OCI-M1 (cell line): ENCODE results near the gene C5.
"Not testable (repeated sequence)": the region's sequence is repeated elsewhere in the genome, so short reads cannot be mapped to it uniquely, and the experiment has no call there.

Experiments used
- DNase-seq: peaks from one replicate; lab custom pipeline; 2025; lab: John Stamatoyannopoulos, UW

Gene C5

GRCh38 chr9:120979797-120980196 is 70.3 kb downstream of the C5 start:
- no peak for DNase-seq

GRCh38 chr9:120978987-120979386 is 71.1 kb downstream of the C5 start:
- no peak for DNase-seq

DNA sequence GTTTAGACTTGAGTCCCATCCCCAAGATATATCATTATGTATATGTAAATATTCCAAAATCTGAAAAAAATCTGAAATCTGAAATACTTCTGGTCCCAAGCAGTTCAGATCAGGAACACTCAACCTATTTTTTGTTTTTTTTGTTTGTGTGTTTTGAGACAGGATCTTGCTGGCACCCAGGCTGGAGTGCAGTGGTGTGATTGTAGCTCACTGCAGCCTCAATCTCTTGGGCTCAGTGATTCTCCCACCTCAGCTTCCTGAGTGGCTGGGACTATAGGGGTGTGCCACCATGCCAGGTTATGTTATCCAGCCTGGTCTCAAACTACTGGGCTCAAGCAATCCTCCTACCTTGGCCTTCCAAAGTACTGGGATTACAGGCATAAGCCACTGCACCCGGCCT is 72.8 kb downstream of the C5 start:
- DNase-seq = no peak

DNA sequence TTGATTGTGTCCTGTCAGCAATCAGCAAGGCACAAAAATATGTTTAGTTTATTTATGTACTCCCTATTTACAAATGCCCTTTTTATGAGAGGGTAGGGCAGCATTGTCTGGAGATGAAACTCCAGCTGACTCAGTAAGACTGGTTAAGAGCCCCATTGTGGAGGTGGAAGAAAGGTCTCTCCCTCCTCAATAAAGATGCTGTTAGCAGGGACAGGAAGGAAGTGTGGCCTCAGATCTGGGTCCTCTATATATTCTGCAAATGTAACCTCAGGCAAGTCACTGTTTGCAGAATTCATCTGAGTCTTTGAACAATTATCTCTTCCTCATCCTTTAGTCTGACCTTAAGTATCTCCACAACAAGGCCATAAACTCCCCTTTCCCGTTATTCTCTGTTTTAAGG is 75.2 kb downstream of the C5 start:
- DNase-seq = no peak

GRCh38 chr9:120974181-120974580 is 75.9 kb downstream of the C5 start:
- peak; percentile 13 for DNase-seq

DNA sequence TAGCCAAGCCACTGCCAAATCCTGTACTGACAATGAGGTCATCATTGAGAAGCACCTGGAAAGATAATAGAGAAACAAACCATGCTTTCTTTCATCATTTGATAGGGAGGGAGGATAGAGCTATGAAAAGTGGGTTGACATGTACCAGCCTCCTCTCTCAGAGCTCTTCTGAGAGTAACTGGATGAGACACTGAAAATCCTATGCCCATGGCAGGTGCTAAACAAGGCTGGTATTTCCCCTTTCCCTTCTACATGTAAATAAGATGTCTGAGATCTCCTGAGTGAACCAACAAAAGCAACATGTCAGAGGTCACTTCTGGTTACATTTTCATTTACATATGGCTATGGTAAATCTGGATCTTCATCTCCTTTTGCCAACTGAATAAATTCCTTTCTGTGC is 78.1 kb downstream of the C5 start:
- DNase-seq = no peak

- not testable (repeated sequence) for DNase-seq
These were observed 78.6 kb downstream of the C5 start for GRCh38 chr9:120971471-120971870.

DNA sequence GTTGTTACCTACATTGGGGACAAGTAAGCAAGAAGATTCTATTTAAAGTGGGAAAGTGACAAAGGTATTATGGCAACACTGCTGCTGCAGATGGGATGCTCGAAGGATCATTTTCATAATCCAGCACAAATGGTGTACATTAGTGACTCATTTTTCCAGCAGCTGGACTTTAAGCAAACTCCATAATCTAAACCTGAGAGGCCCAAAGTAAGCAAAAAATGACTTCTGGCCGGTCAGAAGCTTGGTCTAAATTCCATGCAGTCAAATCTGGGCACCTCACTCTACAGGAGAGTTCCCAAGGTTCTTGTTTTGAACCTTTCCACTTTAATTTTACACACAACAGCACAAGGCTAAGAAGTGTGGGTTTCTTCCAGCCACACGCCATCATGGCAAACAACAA is 79.8 kb downstream of the C5 start:
- no peak for DNase-seq

- DNase-seq = no peak
These were observed 84.1 kb downstream of the C5 start for GRCh38 chr9:120966013-120966369.

DNA sequence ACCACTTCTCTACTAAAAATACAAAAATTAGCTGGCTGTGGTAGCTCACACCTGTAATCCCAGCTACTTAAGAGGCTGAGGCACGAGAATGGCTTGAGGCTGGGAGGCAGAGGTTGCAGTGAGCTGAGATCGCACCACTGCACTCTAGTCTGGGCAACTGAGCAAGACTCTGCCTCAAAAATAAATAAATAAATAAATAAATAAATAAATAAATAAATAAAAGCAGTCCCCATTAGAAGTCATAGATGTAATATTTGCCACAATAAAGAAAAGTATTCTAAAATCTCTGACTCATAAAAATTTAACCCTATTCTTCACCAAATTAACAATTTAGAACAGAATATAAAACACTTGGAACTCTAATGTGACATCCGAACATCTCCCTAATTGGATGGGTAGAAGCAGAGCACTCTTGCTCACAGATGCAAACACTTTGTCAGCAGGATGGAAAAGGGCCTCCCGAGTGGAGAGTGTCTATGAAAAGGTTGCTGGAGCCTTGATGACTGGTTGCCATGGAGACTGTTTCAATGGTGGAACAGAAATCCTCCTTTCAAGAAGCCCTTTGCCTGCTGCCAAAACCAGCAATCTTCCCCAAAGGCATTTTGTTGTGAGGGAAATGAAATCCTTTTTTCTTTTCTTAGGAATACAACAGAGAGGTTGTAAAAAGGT is 84.6 kb downstream of the C5 start:
- no peak for DNase-seq

DNA sequence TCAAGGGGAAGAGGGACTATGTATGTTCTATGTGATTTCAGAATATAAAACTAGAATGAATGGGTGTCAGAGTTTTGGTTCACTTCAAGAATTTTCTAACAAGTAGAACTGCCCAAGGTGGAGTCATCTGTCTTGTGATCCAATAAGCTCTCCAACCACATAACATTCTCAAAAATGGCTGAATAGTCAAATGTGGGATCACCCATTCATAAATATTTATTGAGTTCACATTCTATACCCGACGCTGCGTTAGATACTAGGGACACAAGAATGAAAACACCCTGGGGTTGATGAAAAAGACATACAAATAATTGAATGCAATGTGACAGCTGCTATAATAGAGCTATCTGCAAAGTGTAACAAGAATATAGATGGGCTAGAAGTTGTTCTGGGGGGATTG is 88.1 kb downstream of the C5 start:
- DNase-seq = no peak

DNA sequence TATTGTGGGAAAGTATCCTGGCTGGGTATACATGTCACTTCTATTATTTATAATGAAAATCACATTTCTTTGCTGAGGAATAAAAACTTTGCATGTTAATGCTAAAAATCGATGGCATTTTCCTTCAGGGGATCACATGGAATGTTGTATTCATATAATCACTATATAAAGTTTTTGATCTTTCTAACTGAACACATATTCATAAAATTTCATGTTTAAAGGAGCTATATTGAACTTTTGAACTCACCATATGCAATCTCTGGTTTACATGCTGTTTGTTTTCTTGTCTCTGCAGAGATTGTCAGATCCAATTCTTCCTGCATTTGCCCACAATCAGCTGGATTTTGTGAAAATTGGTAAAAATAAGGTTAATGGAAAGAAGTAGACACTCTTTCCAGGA is 90.1 kb downstream of the C5 start:
- DNase-seq = no peak

DNA sequence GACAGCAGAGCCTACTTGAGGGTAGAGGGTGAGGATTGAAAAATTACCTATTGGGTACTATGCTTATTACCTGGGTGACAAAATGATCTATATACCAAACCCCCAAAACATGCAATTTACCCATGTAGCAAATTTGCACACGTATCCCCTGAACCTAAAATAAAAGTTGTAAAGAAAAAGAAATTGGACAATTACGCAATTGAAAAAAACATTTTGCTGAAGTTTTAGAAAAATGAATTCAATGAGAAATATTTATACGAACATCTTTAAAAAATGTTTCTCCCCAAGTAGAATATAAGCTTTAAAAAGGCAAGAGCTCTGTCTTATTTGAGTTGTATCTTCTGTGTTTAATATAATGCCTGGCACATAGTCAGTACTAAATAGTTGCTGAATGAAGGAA is 93.2 kb downstream of the C5 start:
- no peak for DNase-seq

DNA sequence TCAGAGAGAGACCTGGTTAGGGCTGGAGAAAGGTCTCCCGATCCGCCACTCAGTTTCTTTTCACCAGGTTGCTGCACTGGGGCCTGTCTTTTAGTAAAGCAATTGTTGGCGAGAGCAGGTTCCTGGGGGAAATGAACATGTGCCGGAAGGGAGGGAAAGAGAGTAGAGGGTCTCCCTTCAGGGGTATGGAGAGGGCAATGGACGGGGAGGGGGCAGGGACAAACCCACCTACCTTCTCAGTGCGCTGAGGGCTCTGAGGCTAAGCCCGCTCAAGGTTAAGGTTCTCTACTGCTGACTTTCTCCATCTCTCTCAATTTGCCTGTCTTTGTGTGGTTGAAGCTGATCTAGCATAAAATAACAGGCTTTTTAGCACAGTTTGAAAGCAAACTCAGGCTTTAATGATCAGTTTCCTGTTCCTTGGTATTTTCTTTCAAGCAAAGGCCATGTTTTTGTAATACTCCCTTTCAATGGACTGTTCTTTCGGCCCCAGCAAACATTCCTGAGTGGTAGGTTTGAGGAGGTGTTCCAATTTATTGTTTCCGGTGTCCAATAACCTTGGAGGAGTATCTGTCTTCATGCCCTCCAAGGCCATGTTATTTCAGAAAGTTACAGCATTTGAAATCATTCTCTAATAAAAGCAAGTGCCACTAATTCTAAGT is 98.0 kb downstream of the C5 start:
- DNase-seq = no peak

- no peak for DNase-seq
These were observed 99.4 kb downstream of the C5 start for GRCh38 chr9:120950421-120951388.

DNA sequence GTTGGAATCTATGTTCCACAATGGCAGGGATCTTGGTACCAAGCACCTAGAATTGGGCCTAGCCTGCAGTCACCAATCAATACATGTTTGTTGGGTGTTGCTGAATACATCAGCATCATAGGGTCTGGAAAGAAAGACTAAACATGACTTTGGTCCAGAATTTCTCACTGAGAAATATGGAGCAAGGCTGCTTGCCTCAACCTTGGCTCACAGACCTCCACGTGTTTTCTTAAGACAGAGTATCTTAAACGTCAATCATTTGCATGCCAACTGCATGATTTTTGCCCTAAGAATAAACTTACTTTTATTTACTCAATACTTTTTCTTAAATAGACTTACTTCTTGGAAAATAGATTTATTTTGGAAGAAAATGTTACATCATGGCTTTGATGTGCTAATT is 100.8 kb downstream of the C5 start:
- no peak for DNase-seq

- DNase-seq = no peak
These were observed 101.3 kb downstream of the C5 start for GRCh38 chr9:120948824-120949223.

DNA sequence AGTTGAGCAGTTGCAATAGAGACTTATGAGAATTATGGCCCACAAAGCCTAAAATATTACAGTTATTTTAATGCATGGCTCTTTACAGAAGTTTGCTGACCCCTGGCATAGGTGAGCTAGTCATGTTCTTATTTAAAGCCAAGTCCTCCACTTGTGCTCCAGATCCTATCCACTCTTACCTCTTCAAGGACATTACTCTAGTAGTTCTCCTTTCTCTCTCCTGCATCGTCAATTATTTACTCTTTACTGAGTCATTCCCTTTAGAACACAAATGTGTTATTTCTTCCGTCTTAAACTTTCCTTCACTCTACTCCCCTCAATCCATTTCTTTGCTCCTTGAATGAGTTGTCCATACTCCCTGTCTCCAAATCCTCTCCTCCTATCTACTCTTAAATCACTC is 102.9 kb downstream of the C5 start:
- DNase-seq = no peak

- peak; percentile 20 for DNase-seq
These were observed 103.8 kb downstream of the C5 start for GRCh38 chr9:120946259-120946658.

DNA sequence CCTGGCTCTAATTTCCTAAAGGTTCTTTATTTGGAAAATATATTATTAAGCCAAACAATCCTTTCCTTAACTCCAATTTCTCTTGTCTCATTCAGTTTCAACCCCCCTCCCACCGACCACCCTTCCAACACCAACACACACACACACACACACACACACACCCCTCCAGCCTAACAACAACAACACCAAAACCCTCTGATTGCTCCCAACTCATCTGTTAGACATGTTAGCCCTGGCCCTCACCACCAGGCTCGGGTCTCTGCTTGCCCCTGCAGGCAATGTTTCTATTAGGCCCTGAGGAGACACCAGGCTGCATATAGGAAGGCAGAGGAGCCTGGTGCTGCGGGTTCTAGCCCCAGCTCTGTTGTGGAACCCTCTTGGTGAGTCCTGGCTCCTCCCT is 105.1 kb downstream of the C5 start:
- DNase-seq = no peak

- no peak for DNase-seq
These were observed 105.6 kb downstream of the C5 start for GRCh38 chr9:120944434-120944843.

DNA sequence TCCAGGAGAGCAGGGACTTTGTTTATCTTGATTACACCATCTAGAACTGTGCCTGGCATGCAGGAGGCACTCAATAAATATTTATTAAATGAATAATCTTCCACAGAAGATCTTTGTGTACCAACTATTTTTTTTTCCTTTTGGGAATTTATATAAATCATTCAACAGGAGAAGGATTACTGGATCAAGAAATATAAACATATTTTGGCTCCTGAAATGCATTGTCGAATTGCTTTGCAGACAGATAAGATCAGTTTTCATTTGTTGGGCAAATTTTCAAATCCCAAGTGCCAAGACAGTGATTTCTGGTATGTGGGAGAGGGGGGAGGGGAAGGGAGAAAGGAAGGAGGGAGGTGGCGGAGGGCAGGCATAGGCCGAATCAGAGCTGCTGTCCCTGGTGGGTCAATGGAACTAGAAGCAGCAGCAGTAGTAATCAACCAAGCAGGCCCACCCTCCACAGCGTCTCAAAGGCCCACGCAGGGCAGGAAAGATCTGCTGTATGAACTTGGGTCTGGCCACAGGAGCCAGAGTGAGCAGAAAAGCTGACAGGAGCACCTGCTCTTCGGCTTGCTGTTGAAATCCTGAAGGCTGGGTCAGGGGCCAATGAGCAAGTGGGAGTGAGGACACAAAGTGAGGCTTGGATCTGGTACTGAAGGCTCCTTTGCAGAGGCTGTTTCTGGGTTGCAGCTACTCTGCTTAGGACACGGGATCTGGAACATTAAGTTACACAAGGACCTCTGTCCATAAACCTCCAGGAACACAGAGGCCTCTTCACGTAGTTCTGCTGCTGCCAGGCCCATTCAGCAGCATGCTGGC is 107.7 kb downstream of the C5 start:
- no peak for DNase-seq
